BLaER1 (cell line): ENCODE results near the gene MORN3.

Experiments used
- H3K27ac ChIP-seq: shearing (Covaris generic); formaldehyde crosslinking; 2 replicates; pipeline ENCODE4 v1.8.1; 2022
- H3K27me3 ChIP-seq: shearing (Covaris generic); formaldehyde crosslinking; 2 replicates; pipeline ENCODE4 v1.8.1; 2022
- H3K36me3 ChIP-seq: shearing (Covaris generic); formaldehyde crosslinking; 2 replicates; pipeline ENCODE4 v1.8.1; 2022
- H3K4me1 ChIP-seq: shearing (Covaris generic); formaldehyde crosslinking; 2 replicates; pipeline ENCODE4 v1.8.1; 2022
- H3K4me2 ChIP-seq: shearing (Covaris generic); formaldehyde crosslinking; 2 replicates; pipeline ENCODE4 v1.8.1; 2022
- H3K4me3 ChIP-seq: shearing (Covaris generic); formaldehyde crosslinking; 2 replicates; pipeline ENCODE4 v1.8.1; 2022
- H3K9ac ChIP-seq: shearing (Covaris generic); formaldehyde crosslinking; 2 replicates; pipeline ENCODE4 v1.8.1; 2022
- H3K9me3 ChIP-seq: shearing (Covaris generic); formaldehyde crosslinking; 2 replicates; pipeline ENCODE4 v1.8.1; 2022
- H4K20me1 ChIP-seq: shearing (Covaris generic); formaldehyde crosslinking; 2 replicates; pipeline ENCODE4 v1.8.1; 2022
- Cebpa-rat ChIP-seq: shearing (Covaris generic); IDR thresholded peaks from 2 replicates; pipeline ENCODE4 v1.8.1; 2022

MORN3 gene

DNA sequence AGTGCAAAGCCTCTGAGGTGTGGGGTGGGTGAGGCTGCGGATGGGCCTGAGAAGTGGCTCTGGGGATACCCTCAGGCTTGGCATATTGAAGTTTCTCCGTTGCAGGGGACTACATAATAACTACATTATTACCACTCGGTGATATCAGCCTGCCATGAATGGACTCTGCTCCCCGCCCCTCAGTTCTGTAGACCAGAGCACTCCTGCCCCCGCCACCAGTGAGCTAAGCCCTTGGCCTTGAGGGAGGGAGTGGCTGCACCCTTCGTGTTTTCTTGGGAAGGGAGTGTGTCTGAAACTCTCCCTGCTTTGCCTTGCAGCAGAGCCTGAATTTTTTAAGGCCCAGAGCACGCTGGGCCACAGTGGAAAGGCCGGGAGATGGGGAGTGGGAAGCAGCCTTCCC is 41.4 kb downstream of the MORN3 start:
- Histone ChIP-seq H3K4me2 (peak overlapping the region; percentile 94), H3K27ac (peak overlapping the region; percentile 84), H3K4me1 (peaks cover 68% of the 10 kb centered on the region), H3K9ac (peak overlapping the region; percentile 88), H3K36me3 (peaks cover 18% of the 10 kb centered on the region), H3K9me3 (no peaks in the 10 kb centered on the region), H3K27me3 (no peaks in the 10 kb centered on the region), H3K4me3 (peak overlapping the region; percentile 80), H4K20me1 (peaks cover 35% of the 10 kb centered on the region)
- no peak for TF ChIP-seq Cebpa-rat

DNA sequence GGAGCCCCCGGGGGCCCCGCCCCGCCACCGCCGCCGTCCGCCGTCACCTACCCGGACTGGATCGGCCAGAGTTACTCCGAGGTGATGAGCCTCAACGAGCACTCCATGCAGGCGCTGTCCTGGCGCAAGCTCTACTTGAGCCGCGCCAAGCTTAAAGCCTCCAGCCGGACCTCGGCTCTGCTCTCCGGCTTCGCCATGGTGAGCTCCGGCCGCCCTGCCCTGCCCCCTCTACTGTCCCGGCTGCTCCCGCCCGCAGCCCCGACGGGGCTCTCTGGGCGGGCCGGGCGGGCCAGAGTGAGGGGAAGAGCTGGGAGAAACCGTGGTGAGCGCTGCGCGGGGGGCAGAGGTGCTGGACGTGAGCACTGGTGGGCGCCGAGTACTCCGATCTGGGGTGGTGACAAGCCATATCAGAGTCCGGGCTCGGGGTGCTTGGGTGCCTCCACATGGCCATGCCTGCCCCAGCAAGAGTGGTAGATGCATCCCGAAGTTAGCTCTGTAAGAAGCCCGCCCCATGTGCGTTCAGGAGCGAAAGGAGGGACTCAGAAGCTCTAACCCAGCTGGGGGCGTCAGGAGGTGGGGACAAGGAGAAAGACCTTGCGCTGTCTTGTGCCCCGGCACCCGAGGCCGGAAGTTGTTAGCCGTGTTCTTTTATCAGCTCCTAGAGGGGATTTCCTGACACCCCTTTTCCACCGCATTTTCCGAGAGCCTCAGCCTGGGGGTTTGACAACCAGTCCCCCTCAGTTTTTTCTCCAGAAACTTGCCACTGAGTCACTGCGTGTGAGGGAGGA is 42.4 kb downstream of the MORN3 start:
- Histone ChIP-seq H4K20me1 (peaks cover 31% of the 10 kb centered on the region), H3K27me3 (no peaks in the 10 kb centered on the region), H3K36me3 (peaks cover 14% of the 10 kb centered on the region), H3K4me2 (peak overlapping the region; percentile 94), H3K27ac (peak overlapping the region; percentile 84), H3K4me3 (peak overlapping the region; percentile 80), H3K4me1 (peaks cover 58% of the 10 kb centered on the region), H3K9me3 (no peaks in the 10 kb centered on the region), H3K9ac (peak overlapping the region; percentile 88)
- no peak for TF ChIP-seq Cebpa-rat

DNA sequence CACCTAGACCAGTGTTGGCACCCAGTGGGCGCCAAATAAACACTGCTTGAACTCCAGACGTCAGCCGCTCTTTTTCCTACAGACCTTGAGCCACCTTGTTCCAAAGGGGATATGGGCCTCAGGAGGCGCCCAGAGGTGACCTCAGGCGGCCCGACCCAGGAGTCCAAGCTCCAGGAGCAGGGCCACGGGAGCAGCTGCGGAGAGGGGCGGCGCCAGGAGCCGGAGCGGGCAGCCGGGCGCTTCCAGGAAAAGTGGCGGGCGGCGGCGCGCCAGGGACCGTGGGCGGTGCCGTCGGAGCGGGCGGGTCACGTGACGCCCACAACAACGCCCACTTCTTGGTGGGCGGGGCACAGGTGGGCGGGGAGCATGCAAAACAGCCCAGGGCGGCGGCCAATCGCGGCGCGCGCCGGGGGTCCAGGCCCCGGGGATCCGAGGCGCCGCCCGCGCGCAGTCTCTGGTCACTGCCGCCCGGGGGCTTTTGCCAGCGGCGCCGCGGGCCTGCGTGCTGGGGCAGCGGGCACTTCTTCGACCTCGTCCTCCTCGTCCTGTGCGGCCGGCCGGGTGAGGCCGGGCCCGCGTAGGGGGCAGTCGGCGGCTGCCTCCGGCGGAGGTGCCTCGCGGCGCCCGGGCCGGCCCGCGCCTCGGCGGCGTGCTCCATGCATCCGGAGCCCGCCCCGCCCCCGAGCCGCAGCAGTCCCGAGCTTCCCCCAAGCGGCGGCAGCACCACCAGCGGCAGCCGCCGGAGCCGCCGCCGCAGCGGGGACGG is 43.2 kb downstream of the MORN3 start, which contains the start of gene ORAI1:
TSS of gene ORAI1 (plus strand) at position 444 of the 766 bp plus-strand sequence.
- no peak for TF ChIP-seq Cebpa-rat
- peaks cover 27% of the 10 kb centered on the region for H4K20me1 ChIP-seq
- H3K9ac ChIP-seq, result peak within 1 kb of the TSS; percentile 88

DNA sequence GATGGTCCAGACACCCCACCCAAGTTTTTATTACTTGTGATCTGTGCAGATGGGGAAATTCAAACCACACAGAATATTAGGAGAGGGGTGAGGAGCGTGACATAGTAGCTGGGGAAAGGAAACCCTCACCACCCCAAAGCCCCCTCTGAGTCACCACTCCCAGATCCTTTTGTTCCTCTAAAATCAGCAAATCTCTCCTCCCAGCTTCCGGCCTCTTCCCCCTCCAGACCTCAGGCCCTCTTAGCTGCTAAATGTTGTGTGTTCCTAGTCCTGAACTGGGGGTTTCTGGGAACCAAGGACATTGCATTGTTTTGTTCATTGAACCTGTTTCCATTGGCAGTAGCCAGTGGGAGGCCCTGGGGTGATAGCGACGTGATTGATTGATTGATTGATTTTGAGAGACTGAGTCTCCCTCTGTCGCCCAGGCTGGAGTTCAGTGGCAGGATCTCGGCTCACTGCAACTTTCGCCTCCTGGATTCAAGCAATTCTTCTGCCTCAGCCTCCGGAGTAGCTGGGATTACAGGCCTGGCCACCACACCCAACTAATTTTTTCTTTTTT is 49.0 kb downstream of the MORN3 start:
- Histone ChIP-seq H3K4me1 (peaks cover 22% of the 10 kb centered on the region), H3K4me3 (no peak overlapping the region), H3K27ac (no peak overlapping the region), H4K20me1 (no peaks in the 10 kb centered on the region), H3K9ac (no peak overlapping the region), H3K9me3 (no peaks in the 10 kb centered on the region), H3K27me3 (no peaks in the 10 kb centered on the region), H3K36me3 (no peaks in the 10 kb centered on the region), H3K4me2 (no peak overlapping the region)
- TF ChIP-seq Cebpa-rat, result no peak

More for the DNA sequence above, 43.2 kb downstream of the MORN3 start, which contains the start of gene ORAI1:
- Histone ChIP-seq H3K4me3 (peak within 1 kb of the TSS; percentile 80), H3K4me2 (peak within 1 kb of the TSS; percentile 94), H3K27ac (peak within 1 kb of the TSS; percentile 84), H3K36me3 (peaks cover 11% of the 10 kb centered on the region), H3K4me1 (peaks cover 50% of the 10 kb centered on the region), H3K9me3 (no peaks in the 10 kb centered on the region), H3K27me3 (no peaks in the 10 kb centered on the region)

DNA sequence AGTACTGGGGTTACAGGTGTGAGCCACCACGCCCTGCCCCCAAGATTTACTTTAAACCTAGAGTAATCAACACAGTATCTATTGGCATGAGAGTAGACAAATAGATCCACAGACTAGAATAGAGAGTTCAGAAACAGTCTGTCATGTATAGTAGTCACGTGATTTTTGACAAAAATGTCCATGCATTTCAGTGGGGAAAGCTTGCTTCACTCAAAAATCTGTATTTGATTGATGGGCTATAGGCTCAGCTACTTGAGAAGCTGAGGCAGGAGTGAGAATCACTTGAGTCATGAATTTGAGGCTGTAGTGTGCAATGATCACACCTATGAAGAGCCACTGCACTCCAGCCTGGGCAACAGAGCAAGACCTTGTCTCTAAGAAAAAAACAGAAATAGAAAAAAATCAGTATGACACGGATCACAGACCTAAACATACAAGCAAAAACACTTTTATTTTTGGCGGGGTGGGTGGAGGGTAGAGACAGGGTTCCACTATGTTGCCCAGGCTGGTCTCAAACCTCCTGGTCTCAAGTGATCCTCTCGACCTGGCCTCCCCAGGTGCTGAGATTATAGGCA is 50.7 kb downstream of the MORN3 start:
- no peaks in the 10 kb centered on the region for H4K20me1 ChIP-seq
- no peak overlapping the region for H3K9ac ChIP-seq

DNA sequence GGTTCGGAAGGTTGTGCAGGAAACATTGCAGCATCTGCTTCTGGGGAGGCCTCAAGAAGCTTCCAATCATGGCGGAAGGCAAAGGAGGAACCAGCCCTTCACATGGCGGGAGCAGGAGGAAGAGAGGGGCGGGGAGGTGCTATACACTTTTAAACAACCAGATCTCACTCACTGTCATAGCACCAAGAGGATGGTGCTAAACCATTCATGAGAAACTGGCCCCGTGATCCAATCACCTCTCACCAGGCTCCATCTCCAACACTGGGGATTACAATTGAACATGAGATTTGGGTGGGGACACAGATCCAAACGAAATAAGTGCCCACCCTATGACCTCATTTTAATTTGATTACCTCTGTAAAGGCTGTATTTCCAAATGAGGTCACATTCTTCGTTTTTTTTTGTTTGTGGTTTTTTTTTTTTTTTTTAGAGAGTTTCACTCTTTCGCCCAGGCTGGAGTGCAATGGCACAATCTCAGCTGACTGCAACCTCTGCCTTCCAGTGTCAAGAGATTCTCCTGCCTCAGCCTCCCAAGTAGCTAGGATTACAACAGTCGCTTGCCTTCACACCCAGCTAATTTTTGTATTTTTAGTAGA is 54.5 kb downstream of the MORN3 start:
- H3K36me3 ChIP-seq, result no peaks in the 10 kb centered on the region
- no peak overlapping the region for H3K9ac ChIP-seq
- no peak overlapping the region for H3K27ac ChIP-seq
- no peak overlapping the region for H3K4me3 ChIP-seq
- peaks cover 29% of the 10 kb centered on the region for H3K4me1 ChIP-seq
- no peaks in the 10 kb centered on the region for H3K9me3 ChIP-seq
- TF ChIP-seq Cebpa-rat, result no peak
- H3K4me2 ChIP-seq, result no peak overlapping the region
- H4K20me1 ChIP-seq, result no peaks in the 10 kb centered on the region
- no peaks in the 10 kb centered on the region for H3K27me3 ChIP-seq

More for the DNA sequence above, 50.7 kb downstream of the MORN3 start:
- no peak overlapping the region for H3K4me3 ChIP-seq
- H3K27ac ChIP-seq, result no peak overlapping the region
- H3K27me3 ChIP-seq, result no peaks in the 10 kb centered on the region
- no peaks in the 10 kb centered on the region for H3K36me3 ChIP-seq
- H3K4me2 ChIP-seq, result peak overlapping the region; percentile 27; the same call in 1 of the 2 replicates
- peaks cover 22% of the 10 kb centered on the region for H3K4me1 ChIP-seq
- H3K9me3 ChIP-seq, result no peaks in the 10 kb centered on the region
- TF ChIP-seq Cebpa-rat, result no peak

DNA sequence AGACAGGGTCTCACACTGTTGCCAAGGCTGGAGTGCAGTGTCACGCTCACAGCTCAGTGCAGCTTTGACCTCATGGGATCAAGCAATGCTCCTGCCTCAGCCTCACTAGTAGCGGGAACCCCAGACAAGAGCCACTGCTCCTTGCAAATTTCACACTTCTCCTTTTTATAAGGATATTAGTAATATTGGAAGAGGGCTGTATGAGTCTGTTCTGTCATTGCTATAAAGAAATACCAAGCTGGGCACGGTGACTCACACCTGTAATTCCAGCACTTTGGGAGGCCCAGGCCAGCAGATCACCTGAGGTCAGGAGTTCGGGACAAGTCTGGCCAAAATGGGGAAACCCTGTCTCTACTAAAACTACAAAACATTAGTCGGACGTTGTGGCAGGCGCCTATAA is 56.0 kb downstream of the MORN3 start:
- Histone ChIP-seq H3K4me2 (no peak overlapping the region), H3K9ac (no peak overlapping the region)

DNA sequence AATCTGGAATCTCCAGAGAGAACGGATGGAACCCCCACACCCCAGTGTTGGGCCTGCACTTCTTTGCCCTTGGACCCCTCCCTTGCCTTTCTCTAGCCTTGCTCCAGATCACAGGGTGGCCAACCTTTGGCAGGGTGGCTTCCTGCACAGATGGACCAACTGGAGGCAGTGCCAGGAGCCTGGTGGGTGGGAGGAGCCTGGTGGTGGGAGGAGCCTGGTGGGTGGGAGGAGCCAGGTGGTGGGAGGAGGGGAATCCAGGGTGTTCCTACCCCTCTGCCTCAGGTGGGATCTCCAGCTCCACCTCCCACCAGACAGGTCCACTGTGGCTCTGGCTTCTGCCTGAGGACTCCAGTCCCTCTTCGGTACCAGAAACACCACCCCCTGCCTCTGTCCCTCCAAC is 58.1 kb downstream of the MORN3 start:
- no peaks in the 10 kb centered on the region for H3K27me3 ChIP-seq
- H3K9me3 ChIP-seq, result no peaks in the 10 kb centered on the region
- no peaks in the 10 kb centered on the region for H4K20me1 ChIP-seq
- no peak overlapping the region for H3K27ac ChIP-seq
- TF ChIP-seq Cebpa-rat, result no peak
- no peaks in the 10 kb centered on the region for H3K36me3 ChIP-seq
- H3K4me3 ChIP-seq, result no peak overlapping the region
- 0 out of 2 replicates have a peak, but pooled peaks cover 13% of the 10 kb centered on the region for H3K4me1 ChIP-seq
- H3K9ac ChIP-seq, result no peak overlapping the region
- H3K4me2 ChIP-seq, result 0 out of 2 replicates have a peak overlapping the region, but pooled peaks have one; percentile 19

More for the DNA sequence above, 56.0 kb downstream of the MORN3 start:
- Histone ChIP-seq H3K27me3 (no peaks in the 10 kb centered on the region), H3K4me1 (peaks cover 15% of the 10 kb centered on the region), H3K9me3 (no peaks in the 10 kb centered on the region), H3K36me3 (no peaks in the 10 kb centered on the region), H3K4me3 (no peak overlapping the region), H4K20me1 (no peaks in the 10 kb centered on the region), H3K27ac (no peak overlapping the region)
- TF ChIP-seq Cebpa-rat, result no peak
